Bronchial epithelial cell (primary cell): ENCODE measurements around the gene PPM1J. TPM values are rescaled to one million over a fixed set of nuclear protein-coding genes. Genes with fewer than 3 reads are reported as not detected.

Experiments
- DNase-seq: peaks from one replicate; pipeline ENCODE4 v3.0.0-alpha.2; 2010; ENCODE audit warnings: low read depth
- FAIRE-seq: peaks from 2 replicates; lab custom pipeline; 2011; peaks lifted over from hg19 to GRCh38; lab: Jason Lieb, UNC
- H3K27me3 ChIP-seq: 2 replicates; pipeline ENCODE4 v1.5.1; 2011; ENCODE audit warnings: low read length; ENCODE audit not compliant: control insufficient read depth, insufficient read depth
- H3K36me3 ChIP-seq: 2 replicates; pipeline ENCODE4 v1.5.1; 2011; ENCODE audit warnings: low read length; ENCODE audit not compliant: control insufficient read depth, insufficient read depth
- H3K4me3 ChIP-seq: 2 replicates; pipeline ENCODE4 v1.5.1; 2011; ENCODE audit warnings: mild to moderate bottlenecking, low read depth, low read length, control low read depth
- total RNA-seq: library from RNA; depleted of rRNA; stranded (reverse); fragments of >200 nt; gene quantifications from 2 replicates; pipeline ENCODE4 v1.2.1, GENCODE V29; 2014
- TF ChIP-seq, protein P1 (sequence below): IDR thresholded peaks from 2 replicates; pipeline ENCODE4 v1.5.1; 2011; ENCODE audit warnings: mild to moderate bottlenecking, moderate library complexity, low read length, control low read depth, inconsistent platforms; ENCODE audit not compliant: insufficient read depth, severe bottlenecking

The PPM1J gene
- total RNA-seq, 1 donor from 2014 or later: 4.5 TPM

DNA sequence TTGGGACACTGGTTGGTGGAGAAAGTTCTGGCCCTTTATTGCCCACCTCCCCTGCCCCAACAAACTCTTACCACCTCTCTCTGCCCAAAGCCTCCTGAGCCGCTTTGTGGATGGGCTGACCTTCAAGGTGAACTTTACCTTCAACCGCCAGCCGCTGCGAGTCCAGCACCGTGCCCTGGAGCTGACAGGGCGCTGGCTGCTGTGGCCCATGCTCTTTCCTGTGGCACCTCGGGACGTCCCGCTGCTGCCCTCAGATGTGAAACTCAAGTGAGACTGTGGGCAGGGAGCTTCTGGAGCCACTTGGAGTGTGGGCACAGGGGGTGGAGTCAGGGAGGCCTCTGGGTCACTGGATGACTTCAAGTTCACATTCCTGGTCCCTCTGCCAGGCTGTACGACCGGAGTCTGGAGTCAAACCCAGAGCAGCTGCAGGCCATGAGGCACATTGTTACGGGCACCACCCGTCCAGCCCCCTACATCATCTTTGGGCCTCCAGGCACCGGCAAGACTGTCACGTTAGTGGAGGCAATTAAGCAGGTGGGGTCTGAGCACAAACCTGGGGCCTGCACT, 20.7 kb downstream of the PPM1J start:
- no peaks in the 10 kb centered on the region for H3K27me3 ChIP-seq
- no peak for DNase-seq
- no peak for FAIRE-seq
- H3K36me3 ChIP-seq: peaks cover 40% of the 10 kb centered on the region
- TF ChIP-seq, protein P1, sequence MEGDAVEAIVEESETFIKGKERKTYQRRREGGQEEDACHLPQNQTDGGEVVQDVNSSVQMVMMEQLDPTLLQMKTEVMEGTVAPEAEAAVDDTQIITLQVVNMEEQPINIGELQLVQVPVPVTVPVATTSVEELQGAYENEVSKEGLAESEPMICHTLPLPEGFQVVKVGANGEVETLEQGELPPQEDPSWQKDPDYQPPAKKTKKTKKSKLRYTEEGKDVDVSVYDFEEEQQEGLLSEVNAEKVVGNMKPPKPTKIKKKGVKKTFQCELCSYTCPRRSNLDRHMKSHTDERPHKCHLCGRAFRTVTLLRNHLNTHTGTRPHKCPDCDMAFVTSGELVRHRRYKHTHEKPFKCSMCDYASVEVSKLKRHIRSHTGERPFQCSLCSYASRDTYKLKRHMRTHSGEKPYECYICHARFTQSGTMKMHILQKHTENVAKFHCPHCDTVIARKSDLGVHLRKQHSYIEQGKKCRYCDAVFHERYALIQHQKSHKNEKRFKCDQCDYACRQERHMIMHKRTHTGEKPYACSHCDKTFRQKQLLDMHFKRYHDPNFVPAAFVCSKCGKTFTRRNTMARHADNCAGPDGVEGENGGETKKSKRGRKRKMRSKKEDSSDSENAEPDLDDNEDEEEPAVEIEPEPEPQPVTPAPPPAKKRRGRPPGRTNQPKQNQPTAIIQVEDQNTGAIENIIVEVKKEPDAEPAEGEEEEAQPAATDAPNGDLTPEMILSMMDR: no peak
- H3K4me3 ChIP-seq: no peak overlapping the region

DNA sequence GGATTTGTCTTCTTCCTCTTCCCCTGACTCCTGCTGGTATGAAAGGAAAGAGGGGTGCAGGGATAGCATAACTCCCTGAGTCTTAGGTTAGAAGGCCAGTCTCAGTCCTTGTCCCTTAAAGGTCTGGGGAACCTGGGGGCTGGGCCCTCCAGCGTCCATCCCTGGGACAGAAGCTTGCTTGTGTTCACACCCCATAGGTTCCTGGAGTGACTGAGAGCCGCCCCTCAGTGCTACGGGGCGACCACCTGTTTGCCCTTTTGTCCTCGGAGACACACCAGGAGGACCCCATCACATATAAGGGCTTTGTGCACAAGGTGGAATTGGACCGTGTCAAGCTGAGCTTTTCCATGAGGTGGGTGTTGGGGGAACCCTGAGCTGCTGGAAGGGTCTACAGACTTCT, 21.3 kb downstream of the PPM1J start:
- Histone ChIP-seq H3K36me3 (peaks cover 43% of the 10 kb centered on the region), H3K4me3 (no peak overlapping the region), H3K27me3 (no peaks in the 10 kb centered on the region)
- TF ChIP-seq, protein P1: no peak
- DNase-seq: no peak
- FAIRE-seq: no peak

DNA sequence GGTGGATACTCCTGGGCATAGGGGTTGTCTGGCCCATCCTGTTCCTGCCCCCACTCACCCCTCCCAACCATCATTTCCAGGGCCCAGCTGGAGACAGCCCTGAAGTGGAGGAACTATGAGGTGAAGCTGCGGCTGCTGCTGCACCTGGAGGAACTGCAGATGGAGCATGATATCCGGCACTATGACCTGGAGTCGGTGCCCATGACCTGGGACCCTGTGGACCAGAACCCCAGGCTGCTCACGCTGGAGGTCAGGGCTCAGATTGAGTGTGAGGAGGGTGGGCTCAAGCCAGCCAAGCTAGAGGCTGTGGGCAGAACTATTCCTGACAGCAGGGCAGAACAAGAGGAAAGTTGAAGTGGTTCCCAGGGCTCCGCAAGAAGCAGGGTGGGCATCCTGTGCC, 22.5 kb downstream of the PPM1J start:
- TF ChIP-seq, protein P1: no peak
- Histone ChIP-seq H3K4me3 (no peak overlapping the region), H3K27me3 (no peaks in the 10 kb centered on the region), H3K36me3 (peaks cover 37% of the 10 kb centered on the region)
- DNase-seq (no peak), FAIRE-seq (no peak)

DNA sequence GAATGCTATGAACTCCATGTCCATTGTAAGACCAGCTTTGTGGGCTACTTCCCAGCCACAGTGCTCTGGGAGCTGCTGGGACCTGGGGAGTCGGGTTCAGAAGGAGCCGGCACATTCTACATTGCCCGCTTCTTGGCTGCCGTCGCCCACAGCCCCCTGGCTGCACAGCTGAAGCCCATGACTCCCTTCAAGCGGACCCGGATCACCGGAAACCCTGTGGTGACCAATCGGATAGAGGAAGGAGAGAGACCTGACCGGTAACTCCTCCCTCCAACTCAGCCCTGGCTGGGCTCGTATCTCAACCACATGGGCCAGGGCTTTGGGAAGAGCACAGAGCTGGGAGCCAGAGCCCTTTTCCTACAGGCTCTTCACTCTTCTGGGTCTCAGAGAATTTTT, 25.3 kb downstream of the PPM1J start:
- peaks cover 29% of the 10 kb centered on the region for H3K36me3 ChIP-seq
- no peak for FAIRE-seq
- DNase-seq: no peak
- TF ChIP-seq, protein P1: no peak
- H3K4me3 ChIP-seq: no peak overlapping the region
- no peaks in the 10 kb centered on the region for H3K27me3 ChIP-seq

DNA sequence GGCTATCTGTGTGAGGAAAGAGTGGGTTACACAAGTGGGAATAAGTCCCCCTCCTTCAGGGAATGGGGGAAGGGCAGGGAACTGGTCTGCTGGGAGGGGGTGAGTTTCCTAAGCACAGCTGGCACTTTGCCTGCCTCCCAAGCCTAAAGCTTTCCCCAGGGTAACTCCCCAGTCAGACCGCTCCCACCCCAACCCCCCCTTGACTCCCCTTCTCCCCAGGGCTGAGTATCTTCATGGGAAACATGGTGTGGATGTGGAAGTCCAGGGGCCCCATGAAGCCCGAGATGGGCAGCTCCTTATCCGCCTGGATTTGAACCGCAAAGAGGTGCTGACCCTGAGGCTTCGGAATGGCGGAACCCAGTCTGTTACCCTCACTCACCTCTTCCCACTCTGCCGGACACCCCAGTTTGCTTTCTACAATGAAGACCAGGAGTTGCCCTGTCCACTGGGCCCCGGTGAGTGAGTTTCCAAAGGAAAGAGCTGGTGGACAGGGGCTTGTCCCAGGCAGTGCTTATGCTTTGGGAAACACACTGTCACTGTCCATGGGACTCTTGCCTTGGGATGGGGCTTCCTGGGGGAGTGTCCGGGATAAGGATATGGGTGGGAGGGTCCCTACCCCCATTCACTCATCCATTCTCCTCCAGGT, 25.8 kb downstream of the PPM1J start:
- TF ChIP-seq, protein P1: no peak
- no peak for DNase-seq
- Histone ChIP-seq H3K4me3 (no peak overlapping the region), H3K27me3 (no peaks in the 10 kb centered on the region), H3K36me3 (peaks cover 27% of the 10 kb centered on the region)
- no peak for FAIRE-seq

DNA sequence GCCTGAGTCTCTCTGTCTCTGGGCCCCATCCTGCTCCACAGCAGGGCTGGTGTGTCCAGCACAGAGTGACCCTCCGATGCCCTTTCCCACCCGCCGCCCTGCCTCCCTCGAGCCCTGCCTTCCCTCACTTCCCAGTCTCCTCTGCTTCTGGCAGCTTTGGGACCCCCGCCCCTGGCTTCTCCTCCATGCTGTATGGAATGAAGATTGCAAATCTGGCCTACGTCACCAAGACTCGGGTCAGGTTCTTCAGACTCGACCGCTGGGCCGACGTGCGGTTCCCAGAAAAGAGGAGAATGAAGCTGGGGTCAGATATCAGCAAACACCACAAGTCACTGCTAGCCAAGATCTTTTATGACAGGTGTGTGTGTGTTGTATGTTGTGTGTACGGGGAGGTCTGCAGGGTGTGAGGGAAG, 26.3 kb downstream of the PPM1J start:
- Histone ChIP-seq H3K4me3 (no peak overlapping the region), H3K27me3 (no peaks in the 10 kb centered on the region), H3K36me3 (peaks cover 23% of the 10 kb centered on the region)
- DNase-seq: no peak
- TF ChIP-seq, protein P1: no peak
- no peak for FAIRE-seq
